Thyroid gland (tissue), 4 donors: ENCODE results near the gene DOHH.

Experiments used
- CTCF ChIP-seq, 6 experiments: fragments of 200-600 bp in 3 of 6; fragments of 450-650 bp in 3 of 6; sonication (generic) in 3 of 6; IDR thresholded peaks; one replicate each; pipeline ENCODE4 v1.5.1; 2016 to 2019; ENCODE audit warnings: antibody characterized with exemption in 6 of 6, mild to moderate bottlenecking in 2 of 6, inconsistent platforms in 1 of 6, moderate library complexity in 1 of 6
- POLR2A ChIP-seq, 2 donors: fragments of 450-650 bp; IDR thresholded peaks; one replicate each; pipeline ENCODE4 v1.6.1; 2017; ENCODE audit warnings: antibody characterized with exemption in 2 of 2, mild to moderate bottlenecking in 2 of 2, moderate library complexity in 1 of 2

- no peak for TF ChIP-seq CTCF (IDR thresholded peaks at IDR 0.05)
- no peak for TF ChIP-seq POLR2A (IDR thresholded peaks at IDR 0.05)
These were observed 21.2 kb downstream of the DOHH start for GRCh38 chr19:3479177-3479833.
